NK-92 treated with Interleukin-12 subunit alpha and Interleukin-12 subunit beta, amount 100 ng/mL, for 24 hours (cell line): ENCODE data around the gene SLC34A3.
"Not testable (repeated sequence)": the region's sequence is repeated elsewhere in the genome, so short reads cannot be mapped to it uniquely, and the experiment has no call there.

Experiments used
- DNase-seq: peaks from one replicate; lab custom pipeline; 2025; lab: John Stamatoyannopoulos, UW

The SLC34A3 gene

DNA sequence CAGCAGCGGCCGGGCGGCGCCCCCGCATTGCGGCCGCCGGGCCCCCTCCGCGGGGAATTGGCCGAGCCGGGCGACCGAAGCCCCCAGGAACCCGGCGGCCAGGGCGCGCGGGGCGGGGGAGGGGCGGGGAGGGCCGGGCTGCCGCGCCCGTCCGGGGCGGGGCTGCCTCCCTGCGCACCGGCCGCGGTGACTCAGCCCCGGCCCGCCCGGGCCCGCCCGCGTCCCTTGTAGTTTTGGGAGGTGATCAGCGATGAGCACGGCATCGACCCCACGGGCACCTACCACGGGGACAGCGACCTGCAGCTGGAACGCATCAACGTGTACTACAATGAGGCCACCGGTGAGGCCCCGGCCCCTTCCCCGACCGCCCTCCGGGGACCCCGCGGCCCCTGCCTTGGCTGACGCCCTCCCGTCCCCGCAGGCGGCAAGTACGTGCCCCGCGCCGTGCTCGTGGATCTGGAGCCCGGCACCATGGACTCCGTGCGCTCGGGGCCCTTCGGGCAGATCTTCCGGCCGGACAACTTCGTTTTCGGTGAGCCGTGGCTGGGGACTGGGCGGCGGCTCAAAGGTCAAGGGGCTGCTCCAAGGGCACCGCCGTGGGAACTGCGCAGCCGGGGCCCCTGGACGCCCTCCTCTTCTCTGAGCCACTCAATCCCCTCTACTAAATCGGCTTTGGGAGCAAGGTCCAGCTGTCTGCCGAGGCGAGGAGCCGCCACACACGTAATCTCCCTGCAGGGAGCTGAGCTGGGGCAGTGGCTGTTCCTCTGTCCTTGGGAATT, 11.0 kb downstream of the SLC34A3 start:
- peak; percentile 71 for DNase-seq

DNA sequence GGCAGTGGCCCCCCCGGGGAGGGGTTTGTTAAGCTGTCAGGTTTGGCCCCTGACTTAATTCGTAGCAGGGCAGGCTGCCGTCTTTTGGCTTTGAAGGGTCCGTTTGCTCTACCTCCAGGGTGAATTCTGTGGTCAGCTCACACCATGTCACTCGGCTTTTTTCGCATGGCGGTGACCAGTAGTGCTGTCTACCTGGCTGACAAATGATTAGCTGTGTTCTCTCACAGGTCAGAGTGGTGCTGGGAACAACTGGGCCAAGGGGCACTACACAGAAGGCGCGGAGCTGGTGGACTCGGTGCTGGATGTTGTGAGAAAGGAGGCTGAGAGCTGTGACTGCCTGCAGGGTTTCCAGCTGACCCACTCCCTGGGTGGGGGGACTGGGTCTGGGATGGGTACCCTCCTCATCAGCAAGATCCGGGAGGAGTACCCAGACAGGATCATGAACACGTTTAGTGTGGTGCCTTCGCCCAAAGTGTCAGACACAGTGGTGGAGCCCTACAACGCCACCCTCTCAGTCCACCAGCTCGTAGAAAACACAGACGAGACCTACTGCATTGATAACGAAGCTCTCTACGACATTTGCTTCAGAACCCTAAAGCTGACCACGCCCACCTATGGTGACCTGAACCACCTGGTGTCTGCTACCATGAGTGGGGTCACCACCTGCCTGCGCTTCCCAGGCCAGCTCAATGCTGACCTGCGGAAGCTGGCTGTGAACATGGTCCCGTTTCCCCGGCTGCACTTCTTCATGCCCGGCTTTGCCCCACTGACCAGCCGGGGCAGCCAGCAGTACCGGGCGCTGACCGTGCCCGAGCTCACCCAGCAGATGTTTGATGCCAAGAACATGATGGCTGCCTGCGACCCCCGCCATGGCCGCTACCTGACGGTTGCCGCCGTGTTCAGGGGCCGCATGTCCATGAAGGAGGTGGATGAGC, 11.8 kb downstream of the SLC34A3 start:
- no peak for DNase-seq

- DNase-seq: not testable (repeated sequence)
Observed at GRCh38 chr9:137243266-137243625, 12.5 kb downstream of the SLC34A3 start.

DNA sequence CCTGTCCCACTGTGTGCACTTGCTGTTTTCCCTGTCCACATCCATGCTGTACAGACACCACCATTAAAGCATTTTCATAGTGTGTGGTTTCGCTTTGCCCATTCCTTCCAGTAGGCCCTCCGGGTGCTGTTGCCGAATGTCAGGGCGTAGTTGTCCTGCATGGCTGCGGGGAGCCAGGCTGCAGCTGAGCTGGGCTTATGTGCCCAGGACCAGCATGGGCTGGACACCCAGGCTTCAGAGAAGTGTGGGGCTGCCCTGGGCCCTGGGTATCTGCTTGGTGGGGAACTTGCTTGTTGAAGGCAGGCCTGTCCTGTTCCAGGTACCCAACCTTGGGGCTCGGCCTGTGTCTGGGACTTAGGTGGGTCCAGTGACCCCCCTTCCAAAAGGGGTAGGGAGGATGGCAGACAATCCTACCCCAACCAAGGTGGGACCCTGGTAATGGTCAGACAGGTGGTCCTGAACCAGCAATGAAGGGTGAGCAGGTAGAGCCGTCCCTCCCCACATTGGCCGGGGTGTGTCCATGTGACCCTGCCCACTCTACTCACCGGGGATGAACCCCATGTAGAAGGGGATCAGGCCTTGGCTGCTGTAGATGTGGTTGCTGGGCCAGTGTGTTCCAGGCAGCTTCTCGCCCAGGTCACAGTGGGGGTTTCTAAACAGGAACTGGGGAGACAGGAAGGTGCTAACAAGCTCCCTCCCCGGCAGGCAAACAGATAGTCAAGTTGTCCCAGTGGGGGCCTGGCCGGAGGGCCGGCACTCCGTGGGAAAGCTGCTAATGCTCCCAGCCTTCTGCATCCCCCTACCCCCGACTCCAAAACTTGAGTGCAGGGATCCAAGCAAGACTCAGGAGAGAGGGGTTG, 13.2 kb downstream of the SLC34A3 start:
- DNase-seq: no peak

- DNase-seq: no peak
Observed at GRCh38 chr9:137244486-137245449, 14.1 kb downstream of the SLC34A3 start.

- no peak for DNase-seq
Observed at GRCh38 chr9:137245450-137246421, 15.0 kb downstream of the SLC34A3 start.

GRCh38 chr9:137247135-137247915, 16.6 kb downstream of the SLC34A3 start:
- DNase-seq: no peak

GRCh38 chr9:137247916-137248175, 17.1 kb downstream of the SLC34A3 start:
- DNase-seq: no peak

DNA sequence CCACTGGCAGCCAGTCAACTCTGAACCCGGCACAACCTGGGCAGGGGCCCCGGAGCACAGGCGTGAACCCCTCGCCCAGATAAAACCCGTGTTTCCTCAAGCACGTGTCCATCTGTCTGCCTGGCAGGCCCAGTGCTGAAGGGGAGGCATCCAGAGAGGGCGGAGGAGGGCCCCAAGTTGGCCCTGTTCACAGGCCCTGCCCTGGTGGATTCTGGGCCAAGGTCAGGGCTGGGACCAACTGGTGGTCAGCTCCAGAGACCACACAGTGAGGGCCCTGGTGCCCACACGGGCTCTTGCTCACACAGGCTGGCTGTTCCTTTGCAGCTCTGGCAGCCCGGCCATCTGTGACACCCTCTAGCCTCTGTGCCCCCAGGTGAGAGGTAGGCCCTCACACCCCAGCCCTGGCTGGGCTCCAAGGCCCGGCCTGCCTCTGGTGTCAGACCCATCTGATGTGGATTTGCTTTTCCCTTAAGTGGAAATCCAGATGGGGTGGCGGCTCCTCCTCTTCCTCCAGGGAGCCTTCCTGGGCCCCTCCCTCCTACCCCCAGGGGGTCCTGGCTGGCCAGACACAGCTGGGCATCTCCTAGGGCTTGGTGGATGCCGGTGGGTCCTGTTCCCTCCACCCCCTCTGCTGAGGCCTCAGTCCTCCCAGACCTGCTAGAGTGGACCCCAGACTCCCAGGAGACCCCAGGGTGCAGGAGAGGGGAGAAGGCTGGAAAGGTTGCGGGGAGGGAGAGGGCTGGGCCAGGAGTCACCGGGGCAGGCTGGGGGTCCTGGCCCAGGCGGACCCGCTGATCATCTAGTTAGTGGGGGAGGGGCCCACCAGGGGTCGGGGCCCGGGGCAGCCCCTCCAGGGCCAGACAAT, 19.9 kb downstream of the SLC34A3 start:
- DNase-seq: no peak

DNA sequence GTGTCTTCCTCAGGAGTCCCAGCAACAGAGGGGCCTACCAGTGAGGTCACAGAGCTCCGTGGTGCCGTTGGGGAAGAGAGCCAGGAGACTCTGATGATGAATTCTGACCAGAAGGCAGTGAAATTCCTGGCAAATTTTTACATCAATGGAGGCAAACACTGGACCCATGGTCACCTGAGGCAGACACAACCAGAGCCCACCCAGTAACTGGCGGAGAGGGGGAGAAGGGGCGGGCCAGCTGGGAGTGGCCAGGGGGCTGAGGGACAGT, 20.4 kb downstream of the SLC34A3 start, which contains the start of gene STPG3:
STPG3 (plus strand) TSS at position 93 of the 268 bp plus-strand sequence; CDS start at position 94, 1 bp downstream.
- no peak for DNase-seq

DNA sequence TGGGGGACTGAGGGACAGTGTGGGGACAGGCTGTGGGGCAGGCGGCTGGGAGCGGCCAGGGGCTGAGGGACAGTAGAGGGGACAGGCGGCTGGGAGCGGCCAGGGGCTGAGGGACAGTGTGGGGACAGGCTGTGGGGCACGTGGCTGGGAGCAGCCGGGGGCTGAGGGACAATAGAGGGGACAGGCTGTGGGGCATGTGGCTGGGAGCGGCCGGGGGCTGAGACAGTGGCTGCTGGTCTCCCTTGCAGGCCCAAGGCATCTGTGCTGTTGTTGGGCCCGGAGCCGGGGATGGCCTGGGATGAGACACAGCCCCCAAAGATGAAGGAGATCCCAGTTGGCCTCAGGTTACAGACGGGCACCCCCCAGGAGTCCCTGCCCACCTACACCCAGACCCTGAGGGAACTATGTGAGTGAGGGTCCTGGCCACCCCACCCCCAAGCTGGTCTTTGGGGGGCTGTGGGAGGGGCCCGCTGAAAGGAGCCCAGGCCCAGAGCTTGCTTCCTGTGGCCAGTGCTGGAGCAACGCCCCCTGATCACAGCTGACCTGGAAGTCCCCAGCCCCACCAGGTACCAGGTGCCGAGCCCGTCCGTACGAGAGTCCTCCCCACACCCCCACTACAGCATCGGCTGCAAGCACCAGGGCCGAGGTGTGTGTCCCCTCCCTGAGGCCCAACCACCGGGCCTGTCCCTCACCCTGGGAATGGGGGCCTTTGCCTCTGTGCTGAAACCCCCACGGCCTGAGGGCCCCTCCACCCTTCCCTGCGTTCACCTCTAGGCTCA, 21.0 kb downstream of the SLC34A3 start:
- DNase-seq: no peak

- DNase-seq: no peak
Observed at GRCh38 chr9:137252555-137253506, 22.1 kb downstream of the SLC34A3 start.

- no peak for DNase-seq
Observed at GRCh38 chr9:137253717-137254623, 23.3 kb downstream of the SLC34A3 start.

DNA sequence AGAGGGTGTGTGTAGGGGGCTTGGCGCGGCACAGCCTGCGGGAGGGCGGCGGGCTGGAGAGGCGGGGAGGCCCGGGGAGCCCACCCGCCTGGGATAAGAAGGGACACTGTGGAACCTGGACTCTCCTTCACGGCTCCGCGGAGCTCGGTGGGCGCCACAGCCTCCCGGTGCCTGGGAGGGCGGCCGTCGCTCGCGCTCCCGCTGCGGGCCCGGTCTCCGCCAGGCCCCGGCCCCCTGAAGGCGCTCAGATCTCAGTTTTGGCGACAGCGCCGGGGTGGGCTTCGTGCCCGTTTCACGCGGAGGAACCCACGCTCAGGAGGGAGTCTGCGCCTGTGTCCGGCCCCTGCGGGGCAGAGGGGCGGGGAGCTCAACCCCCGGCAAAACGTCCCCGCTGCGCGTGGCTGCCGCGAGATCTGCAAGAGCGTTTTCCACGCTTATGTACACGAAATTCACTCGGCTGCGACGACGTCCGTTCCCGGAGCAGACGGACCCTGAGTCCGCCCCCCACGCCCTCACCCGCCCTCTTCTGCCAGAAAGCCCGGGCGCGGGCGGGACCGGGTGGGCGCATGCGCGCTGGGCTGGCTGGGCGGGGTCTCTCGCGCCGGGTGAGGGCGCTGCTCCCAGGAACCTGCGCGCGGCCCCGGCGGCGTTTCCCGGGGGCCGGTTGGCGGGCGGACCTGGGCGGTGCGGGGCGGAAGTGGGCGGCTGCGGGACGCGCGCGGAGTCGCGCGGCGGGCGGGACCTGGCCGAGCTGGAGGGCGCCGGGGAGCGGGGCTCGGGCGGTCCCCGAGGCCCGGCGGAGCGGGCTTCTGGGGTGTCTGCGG, 24.1 kb downstream of the SLC34A3 start, which contains the start of gene NELFB:
NELFB (plus strand) TSS at position 704 of the 824 bp plus-strand sequence.
- peak; percentile 85 for DNase-seq
